Measurements from ENCODE around the gene ZNF385B. TPM values are rescaled to one million over a fixed set of nuclear protein-coding genes. Genes with fewer than 3 reads are reported as not detected.

Gene ZNF385B
- total RNA-seq, 1 donor from 2014 or later = 0.25 TPM

GRCh38 chr2:179861027-179861415 is 391 bp downstream of the ZNF385B start:
- Histone ChIP-seq H3K4me3 (ENCODE audit: low read depth, low read length) (peak overlapping the region; percentile 36), H3K36me3 (ENCODE audit: control insufficient read depth, insufficient read depth, low read length) (no peaks in the 10 kb centered on the region), H3K27me3 (ENCODE audit: control insufficient read depth, insufficient read depth, low read length) (peaks cover 12% of the 10 kb centered on the region)
- DNase-seq (ENCODE audit: low read depth) = no peak
- TF ChIP-seq CTCF (IDR thresholded peaks at IDR 0.05; ENCODE audit: insufficient read depth, low read length, poor library complexity, severe bottlenecking) = no peak

GRCh38 chr2:179860255-179861026 is 971 bp downstream of the ZNF385B start:
- TF ChIP-seq CTCF (IDR thresholded peaks at IDR 0.05; ENCODE audit: insufficient read depth, low read length, poor library complexity, severe bottlenecking) = no peak
- no peaks in the 10 kb centered on the region for H3K36me3 ChIP-seq (ENCODE audit: control insufficient read depth, insufficient read depth, low read length)
- no peak for DNase-seq (ENCODE audit: low read depth)
- peaks cover 12% of the 10 kb centered on the region for H3K27me3 ChIP-seq (ENCODE audit: control insufficient read depth, insufficient read depth, low read length)
- H3K4me3 ChIP-seq (ENCODE audit: low read depth, low read length) = peak overlapping the region; percentile 36

DNA sequence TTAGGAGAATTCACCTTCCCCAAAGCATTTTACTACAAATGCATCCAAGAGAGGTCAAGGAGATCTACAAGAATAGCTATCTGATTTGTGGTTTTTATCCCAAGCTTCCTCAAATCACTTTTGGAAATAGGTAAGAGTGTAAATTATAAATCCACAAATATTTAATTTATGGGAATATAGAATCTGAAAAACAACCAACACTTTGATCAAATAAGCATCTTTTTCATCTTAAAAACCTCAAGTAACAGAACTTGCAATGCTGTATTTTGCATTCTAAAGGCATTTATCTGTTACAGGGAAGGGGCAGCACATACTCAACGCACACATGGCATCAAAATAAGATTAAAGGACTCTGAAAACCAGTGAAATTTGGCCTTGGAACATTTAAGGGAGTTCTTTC is 1.9 kb downstream of the ZNF385B start:
- peaks cover 12% of the 10 kb centered on the region for H3K27me3 ChIP-seq (ENCODE audit: control insufficient read depth, insufficient read depth, low read length)
- no peak overlapping the region for H3K4me3 ChIP-seq (ENCODE audit: low read depth, low read length)
- no peaks in the 10 kb centered on the region for H3K36me3 ChIP-seq (ENCODE audit: control insufficient read depth, insufficient read depth, low read length)
- no peak for DNase-seq (ENCODE audit: low read depth)
- TF ChIP-seq CTCF (IDR thresholded peaks at IDR 0.05; ENCODE audit: insufficient read depth, low read length, poor library complexity, severe bottlenecking) = no peak

- H3K36me3 ChIP-seq (ENCODE audit: control insufficient read depth, insufficient read depth, low read length) = no peaks in the 10 kb centered on the region
- no peak for DNase-seq (ENCODE audit: low read depth)
- TF ChIP-seq CTCF (IDR thresholded peaks at IDR 0.05; ENCODE audit: insufficient read depth, low read length, poor library complexity, severe bottlenecking) = no peak
- H3K27me3 ChIP-seq (ENCODE audit: control insufficient read depth, insufficient read depth, low read length) = peaks cover 12% of the 10 kb centered on the region
- no peak overlapping the region for H3K4me3 ChIP-seq (ENCODE audit: low read depth, low read length)
Measured at GRCh38 chr2:179857236-179857635, 4.2 kb downstream of the ZNF385B start.

- Histone ChIP-seq H3K4me3 (ENCODE audit: low read depth, low read length) (no peak overlapping the region), H3K36me3 (ENCODE audit: control insufficient read depth, insufficient read depth, low read length) (no peaks in the 10 kb centered on the region), H3K27me3 (ENCODE audit: control insufficient read depth, insufficient read depth, low read length) (peaks cover 9% of the 10 kb centered on the region)
- no peak for TF ChIP-seq CTCF (IDR thresholded peaks at IDR 0.05; ENCODE audit: insufficient read depth, low read length, poor library complexity, severe bottlenecking)
- DNase-seq (ENCODE audit: low read depth) = no peak
Measured at GRCh38 chr2:179856205-179856604, 5.2 kb downstream of the ZNF385B start.

DNA sequence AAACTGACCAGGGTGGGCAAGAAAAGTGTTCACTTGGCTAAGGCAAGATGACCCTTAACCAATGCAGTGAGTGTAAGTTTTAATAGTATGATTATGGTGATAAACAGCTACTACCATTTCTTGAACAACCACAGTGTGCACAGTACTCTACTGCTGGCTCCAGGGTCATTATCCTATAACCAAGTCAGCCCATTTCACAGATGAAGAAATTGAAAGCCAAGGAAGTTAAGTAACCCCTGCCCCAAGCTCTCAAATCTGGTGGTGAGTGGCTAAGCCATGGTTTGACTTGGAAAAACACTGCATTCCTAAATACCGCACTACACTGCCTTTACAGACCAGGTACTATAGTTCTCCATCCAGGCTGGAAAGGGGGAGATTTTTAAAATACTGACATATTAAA is 5.7 kb downstream of the ZNF385B start:
- TF ChIP-seq CTCF (IDR thresholded peaks at IDR 0.05; ENCODE audit: insufficient read depth, low read length, poor library complexity, severe bottlenecking) = no peak
- peaks cover 5% of the 10 kb centered on the region for H3K27me3 ChIP-seq (ENCODE audit: control insufficient read depth, insufficient read depth, low read length)
- no peak for DNase-seq (ENCODE audit: low read depth)
- no peaks in the 10 kb centered on the region for H3K36me3 ChIP-seq (ENCODE audit: control insufficient read depth, insufficient read depth, low read length)
- no peak overlapping the region for H3K4me3 ChIP-seq (ENCODE audit: low read depth, low read length)

Data from kidney epithelial cell (primary cell).